ENCODE data around the gene NUTM2A. TPM values are rescaled to one million over a fixed set of nuclear protein-coding genes. Genes with fewer than 3 reads are reported as not detected.
"Not testable (repeated sequence)": the region's sequence is repeated elsewhere in the genome, so short reads cannot be mapped to it uniquely, and the experiment has no call there.

Gene NUTM2A
- total RNA-seq, 1 donor from 2014 or later: 0.18 TPM

GRCh38 chr10:87247335-87247734 lies 22.1 kb downstream of the NUTM2A start:
- intact Hi-C loops (cut with micrococcal nuclease): not testable (repeated sequence)

GRCh38 chr10:87248818-87249353 lies 23.6 kb downstream of the NUTM2A start:
- intact Hi-C loops (cut with micrococcal nuclease): not testable (repeated sequence)

GRCh38 chr10:87280749-87281392 lies 55.6 kb downstream of the NUTM2A start:
- intact Hi-C loops (cut with micrococcal nuclease): not testable (repeated sequence)

Other genes with a start within 250 kb of the NUTM2A start
- not detected in 2 replicates for gene FAM25A, start 205.2 kb upstream of the NUTM2A start, total RNA-seq
- gene GLUD1, start 130.6 kb upstream of the NUTM2A start, total RNA-seq: 99.2 and 99.7 TPM in 2 replicates
- 36.6 and 37.1 TPM in 2 replicates for gene SHLD2, start 130.2 kb upstream of the NUTM2A start, total RNA-seq
- 2.5 and 2.8 TPM in 2 replicates for gene NUTM2D, start 132.3 kb downstream of the NUTM2A start, total RNA-seq

All from T-helper 2 cell treated with Interferon-gamma antibody and Interleukin-4, amounts not matched to agents 100 ng/mL and 5 ng/mL, for 36 hours (primary cell).